H9 (cell line): Measurements from ENCODE around the gene LAMA3. TPM values are rescaled to one million over a fixed set of nuclear protein-coding genes. Genes with fewer than 3 reads are reported as not detected.

Experiments
- DNase-seq: peaks from one replicate; pipeline ENCODE4 v3.0.0-alpha.2; 2017
- H2AFZ ChIP-seq: one replicate; pipeline ENCODE4 v1.6.1; 2013; ENCODE audit warnings: mild to moderate bottlenecking, low read length, control low read depth, moderate library complexity
- H2AK5ac ChIP-seq: 2 replicates; pipeline ENCODE4 v1.6.1; 2013; ENCODE audit warnings: low read length, control low read depth, mixed read lengths; ENCODE audit not compliant: insufficient read length
- H2BK120ac ChIP-seq: one replicate; pipeline ENCODE4 v1.6.1; 2013; ENCODE audit warnings: low read depth, mild to moderate bottlenecking, low read length, control low read depth, inconsistent platforms; ENCODE audit not compliant: poor library complexity, severe bottlenecking
- H2BK12ac ChIP-seq: 2 replicates; pipeline ENCODE4 v1.6.1; 2013; ENCODE audit warnings: low read length, control low read depth, mixed read lengths, low read depth; ENCODE audit not compliant: insufficient read length
- H2BK15ac ChIP-seq: 2 replicates; pipeline ENCODE4 v1.6.1; 2013; ENCODE audit warnings: low read depth, low read length, control low read depth
- H2BK20ac ChIP-seq: one replicate; pipeline ENCODE4 v1.6.1; 2013; ENCODE audit warnings: low read depth, mild to moderate bottlenecking, low read length, control low read depth, inconsistent platforms; ENCODE audit not compliant: poor library complexity, severe bottlenecking
- H2BK5ac ChIP-seq: 2 replicates; pipeline ENCODE4 v1.6.1; 2013; ENCODE audit warnings: low read length, control low read depth, mixed read lengths; ENCODE audit not compliant: insufficient read length
- H3K14ac ChIP-seq: 2 replicates; pipeline ENCODE4 v1.6.1; 2013; ENCODE audit warnings: low read length, control low read depth; ENCODE audit not compliant: insufficient read depth
- H3K18ac ChIP-seq: 2 replicates; pipeline ENCODE4 v1.6.1; 2013; ENCODE audit warnings: low read depth, mild to moderate bottlenecking, mixed read lengths, low read length, control low read depth; ENCODE audit not compliant: insufficient read length
- H3K23ac ChIP-seq: 2 replicates; pipeline ENCODE4 v1.6.1; 2013; ENCODE audit warnings: low read length, control low read depth, mixed read lengths, low read depth; ENCODE audit not compliant: insufficient read length
- H3K23me2 ChIP-seq: 2 replicates; pipeline ENCODE4 v1.6.1; 2013; ENCODE audit warnings: low read depth, mild to moderate bottlenecking, mixed read lengths, low read length, control low read depth; ENCODE audit not compliant: insufficient read length, poor library complexity, severe bottlenecking
- H3K27ac ChIP-seq: 2 replicates; pipeline ENCODE4 v1.5.1; 2013; ENCODE audit warnings: low read length, control low read depth, mixed read lengths, low read depth; ENCODE audit not compliant: insufficient read length
- H3K27me3 ChIP-seq: 2 replicates; pipeline ENCODE4 v1.6.1; 2013; ENCODE audit warnings: low read length, control low read depth, inconsistent platforms; ENCODE audit not compliant: insufficient read depth
- H3K4ac ChIP-seq: 2 replicates; pipeline ENCODE4 v1.6.1; 2013; ENCODE audit warnings: low read depth, mild to moderate bottlenecking, control low read depth, inconsistent platforms, low read length, moderate library complexity
- H3K4me1 ChIP-seq: 2 replicates; pipeline ENCODE4 v1.6.1; 2013; ENCODE audit warnings: low read length, control low read depth, inconsistent platforms; ENCODE audit not compliant: insufficient read depth
- H3K4me2 ChIP-seq: 2 replicates; pipeline ENCODE4 v1.6.1; 2013; ENCODE audit warnings: low read length, control low read depth, mixed read lengths; ENCODE audit not compliant: insufficient read length, insufficient read depth
- H3K56ac ChIP-seq: 2 replicates; pipeline ENCODE4 v1.6.1; 2013; ENCODE audit warnings: low read depth, mild to moderate bottlenecking, mixed read lengths, low read length, control low read depth; ENCODE audit not compliant: insufficient read length
- H3K79me1 ChIP-seq: 2 replicates; pipeline ENCODE4 v1.6.1; 2013; ENCODE audit warnings: low read depth, mild to moderate bottlenecking, moderate library complexity, low read length, control low read depth, inconsistent platforms; ENCODE audit not compliant: insufficient read depth, poor library complexity, severe bottlenecking
- H3K79me2 ChIP-seq: 2 replicates; pipeline ENCODE4 v1.6.1; 2013; ENCODE audit warnings: low read length, control low read depth, inconsistent platforms; ENCODE audit not compliant: insufficient read depth
- H3K9ac ChIP-seq: 2 replicates; pipeline ENCODE4 v1.6.1; 2013; ENCODE audit warnings: low read length, control low read depth, mixed read lengths; ENCODE audit not compliant: insufficient read length; ENCODE audit errors: extremely low read depth
- H3K9me3 ChIP-seq: one replicate; pipeline ENCODE4 v1.6.1; 2013; ENCODE audit warnings: low read depth, low read length, inconsistent platforms; ENCODE audit not compliant: control insufficient read depth
- H3T11ph ChIP-seq: one replicate; pipeline ENCODE4 v1.6.1; 2013; ENCODE audit warnings: mild to moderate bottlenecking, low read length, control low read depth, inconsistent platforms
- H4K20me1 ChIP-seq: one replicate; pipeline ENCODE4 v1.6.1; 2013; ENCODE audit not compliant: control insufficient read depth, insufficient read length, insufficient read depth
- H4K5ac ChIP-seq: 2 replicates; pipeline ENCODE4 v1.6.1; 2013; ENCODE audit warnings: low read depth, mild to moderate bottlenecking, mixed read lengths, low read length, control low read depth; ENCODE audit not compliant: insufficient read length
- H4K8ac ChIP-seq: replicated peaks from 2 replicates; pipeline ENCODE4 v1.6.1; 2013; ENCODE audit warnings: low read length, control low read depth, mixed read lengths, low read depth; ENCODE audit not compliant: insufficient read length
- H4K91ac ChIP-seq: 2 replicates; pipeline ENCODE4 v1.6.1; 2013; ENCODE audit warnings: low read depth, mild to moderate bottlenecking, moderate library complexity, mixed read lengths, low read length, control low read depth; ENCODE audit not compliant: insufficient read length
- H3K27ac Mint-ChIP-seq, 3 experiments: 2 replicates in 2 of 3; 3 replicates in 1 of 3; pipeline ENCODE4 v1.8.0; 2020 to 2021; ENCODE audit warnings: mixed read lengths in 3 of 3, mild to moderate bottlenecking in 1 of 3, moderate library complexity in 1 of 3
- H3K27me3 Mint-ChIP-seq: 2 replicates; pipeline ENCODE4 v1.8.0; 2021; ENCODE audit warnings: low read depth, mild to moderate bottlenecking, moderate library complexity, mixed read lengths
- H3K36me3 Mint-ChIP-seq, 3 experiments: 2 replicates in 2 of 3; 3 replicates in 1 of 3; pipeline ENCODE4 v1.8.0; 2020 to 2021; ENCODE audit warnings: low read depth in 3 of 3, mixed read lengths in 3 of 3; ENCODE audit not compliant: insufficient read depth in 1 of 3
- H3K4me1 Mint-ChIP-seq, 2 experiments: 2 replicates each; pipeline ENCODE4 v1.8.0; 2020; ENCODE audit warnings: mixed read lengths in 2 of 2
- H3K4me3 Mint-ChIP-seq, 2 experiments: 2 replicates in 1 of 2; 3 replicates in 1 of 2; pipeline ENCODE4 v1.8.0; 2020 to 2021; ENCODE audit warnings: mild to moderate bottlenecking in 2 of 2, mixed read lengths in 2 of 2, moderate library complexity in 1 of 2
- H3K9me3 Mint-ChIP-seq, 2 experiments: 2 replicates in 1 of 2; 3 replicates in 1 of 2; pipeline ENCODE4 v1.8.0; 2020; ENCODE audit warnings: mild to moderate bottlenecking in 2 of 2, mixed read lengths in 2 of 2, moderate library complexity in 1 of 2
- WGBS: extraction: QIAGEN DNeasy Blood & Tissue Kit; methylation state at CpG from one replicate; pipeline ENCODE4 v1.1.7; 2013; ENCODE audit warnings: missing lambda C conversion rate, low lambda C conversion rate, mixed read lengths; ENCODE audit not compliant: insufficient read length; ENCODE audit errors: extremely low coverage; 5-methylcytosine and 5-hydroxymethylcytosine counted together
- total RNA-seq: library from RNA; stranded (reverse); gene quantifications from 2 replicates; pipeline ENCODE4 v1.2.1, GENCODE V29; 2021
- TF ChIP-seq, protein P1 (sequence below): fragments of 200-600 bp; sonication (generic); conservative IDR thresholded peaks from 3 replicates; pipeline ENCODE4 v1.8.0; 2021; ENCODE audit warnings: antibody characterized with exemption, mild to moderate bottlenecking

LAMA3 gene
- total RNA-seq, 1 experiment from 2014 or later = 0.33 TPM

DNA sequence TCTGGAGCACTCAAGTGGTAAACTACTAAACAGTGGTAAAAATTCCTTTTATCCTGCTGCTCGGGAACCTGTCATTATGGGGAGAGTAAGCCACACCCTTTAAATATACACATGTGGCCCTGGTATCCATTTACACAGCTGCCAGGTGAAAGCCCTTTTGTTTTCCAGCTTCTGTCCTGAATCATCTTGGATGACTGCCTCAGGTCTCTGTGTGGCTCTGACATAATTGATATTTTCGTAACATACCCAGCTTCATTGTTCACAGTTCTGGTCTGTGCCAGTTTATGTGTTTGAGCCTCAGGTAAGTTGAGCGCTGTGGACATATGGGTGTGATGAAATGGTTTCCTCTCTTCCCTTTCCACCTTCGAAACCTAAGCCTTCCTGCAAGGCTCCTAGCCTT lies 309.6 kb downstream of the LAMA3 start:
- no peak overlapping the region for H2BK5ac ChIP-seq
- no peak overlapping the region for H3K23ac ChIP-seq
- H3K9me3 ChIP-seq = no peaks in the 10 kb centered on the region
- H4K5ac ChIP-seq = no peak overlapping the region
- H3K4me1 ChIP-seq = no peaks in the 10 kb centered on the region; the same call in none of the 2 replicates
- no peak overlapping the region for H3K14ac ChIP-seq
- H3K4ac ChIP-seq = no peak overlapping the region
- Mint-ChIP-seq H3K27me3 (no peaks in the 10 kb centered on the region; the same call in 1 of the 2 replicates), H3K36me3 (no peaks in the 10 kb centered on the region), H3K27ac (no peak overlapping the region), H3K4me3 (no peak overlapping the region), H3K9me3 (no peaks in the 10 kb centered on the region), H3K4me1 (peaks cover 4 to 6% of the 10 kb centered on the region in 2 experiments; a peak in 2 of 4 replicates)
- no peak overlapping the region for H2BK15ac ChIP-seq
- DNase-seq = no peak
- H4K91ac ChIP-seq = no peak overlapping the region
- TF ChIP-seq, protein P1, sequence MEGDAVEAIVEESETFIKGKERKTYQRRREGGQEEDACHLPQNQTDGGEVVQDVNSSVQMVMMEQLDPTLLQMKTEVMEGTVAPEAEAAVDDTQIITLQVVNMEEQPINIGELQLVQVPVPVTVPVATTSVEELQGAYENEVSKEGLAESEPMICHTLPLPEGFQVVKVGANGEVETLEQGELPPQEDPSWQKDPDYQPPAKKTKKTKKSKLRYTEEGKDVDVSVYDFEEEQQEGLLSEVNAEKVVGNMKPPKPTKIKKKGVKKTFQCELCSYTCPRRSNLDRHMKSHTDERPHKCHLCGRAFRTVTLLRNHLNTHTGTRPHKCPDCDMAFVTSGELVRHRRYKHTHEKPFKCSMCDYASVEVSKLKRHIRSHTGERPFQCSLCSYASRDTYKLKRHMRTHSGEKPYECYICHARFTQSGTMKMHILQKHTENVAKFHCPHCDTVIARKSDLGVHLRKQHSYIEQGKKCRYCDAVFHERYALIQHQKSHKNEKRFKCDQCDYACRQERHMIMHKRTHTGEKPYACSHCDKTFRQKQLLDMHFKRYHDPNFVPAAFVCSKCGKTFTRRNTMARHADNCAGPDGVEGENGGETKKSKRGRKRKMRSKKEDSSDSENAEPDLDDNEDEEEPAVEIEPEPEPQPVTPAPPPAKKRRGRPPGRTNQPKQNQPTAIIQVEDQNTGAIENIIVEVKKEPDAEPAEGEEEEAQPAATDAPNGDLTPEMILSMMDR = no peak
- H3K79me2 ChIP-seq = no peaks in the 10 kb centered on the region
- H3K79me1 ChIP-seq = no peaks in the 10 kb centered on the region
- no peak overlapping the region for H4K8ac ChIP-seq
- H3K27ac ChIP-seq = no peak overlapping the region
- H3K4me2 ChIP-seq = no peak overlapping the region
- H2BK12ac ChIP-seq = no peak overlapping the region
- H3K9ac ChIP-seq = no peak overlapping the region
- H3T11ph ChIP-seq = no peak overlapping the region
- no CpG with 5 or more reads among the region's 4 CpGs for WGBS
- no peaks in the 10 kb centered on the region for H3K23me2 ChIP-seq
- no peak overlapping the region for H2BK20ac ChIP-seq
- no peak overlapping the region for H2AK5ac ChIP-seq
- H3K56ac ChIP-seq = no peak overlapping the region
- H2AFZ ChIP-seq = no peak overlapping the region
- no peaks in the 10 kb centered on the region for H4K20me1 ChIP-seq
- no peak overlapping the region for H3K18ac ChIP-seq
- H2BK120ac ChIP-seq = no peak overlapping the region
- no peaks in the 10 kb centered on the region for H3K27me3 ChIP-seq
